Limb (tissue), 2 donors: ENCODE measurements around the gene SFN.
"Not testable (repeated sequence)": the region's sequence is repeated elsewhere in the genome, so short reads cannot be mapped to it uniquely, and the experiment has no call there.

ENCODE experiments used
- DNase-seq, 2 donors: peaks; one replicate each; pipeline ENCODE4 v3.0.0-alpha.2; 2016; ENCODE audit errors: extremely low spot score in 2 of 2

SFN gene

DNA sequence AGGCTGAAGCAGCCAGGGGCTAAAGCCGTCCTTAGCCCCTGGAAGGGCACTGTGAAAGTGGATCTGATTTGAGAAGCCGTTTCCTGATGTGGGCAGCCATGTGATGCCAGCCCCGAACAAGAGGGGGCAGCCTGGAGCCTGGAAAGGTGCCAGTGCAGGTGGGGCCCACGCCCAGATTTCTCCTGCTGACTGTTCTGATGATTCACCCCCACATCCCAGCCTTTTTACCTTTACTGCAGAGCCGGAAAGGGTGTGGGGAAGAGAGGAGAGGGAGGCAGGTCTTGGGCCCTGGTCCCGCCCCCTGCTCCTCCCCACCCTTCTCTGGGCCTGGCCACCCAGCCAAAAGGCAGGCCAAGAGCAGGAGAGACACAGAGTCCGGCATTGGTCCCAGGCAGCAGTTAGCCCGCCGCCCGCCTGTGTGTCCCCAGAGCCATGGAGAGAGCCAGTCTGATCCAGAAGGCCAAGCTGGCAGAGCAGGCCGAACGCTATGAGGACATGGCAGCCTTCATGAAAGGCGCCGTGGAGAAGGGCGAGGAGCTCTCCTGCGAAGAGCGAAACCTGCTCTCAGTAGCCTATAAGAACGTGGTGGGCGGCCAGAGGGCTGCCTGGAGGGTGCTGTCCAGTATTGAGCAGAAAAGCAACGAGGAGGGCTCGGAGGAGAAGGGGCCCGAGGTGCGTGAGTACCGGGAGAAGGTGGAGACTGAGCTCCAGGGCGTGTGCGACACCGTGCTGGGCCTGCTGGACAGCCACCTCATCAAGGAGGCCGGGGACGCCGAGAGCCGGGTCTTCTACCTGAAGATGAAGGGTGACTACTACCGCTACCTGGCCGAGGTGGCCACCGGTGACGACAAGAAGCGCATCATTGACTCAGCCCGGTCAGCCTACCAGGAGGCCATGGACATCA, at the start of gene SFN:
SFN (plus strand) TSS at position 369 of the 904 bp plus-strand sequence; CDS start at position 433, 64 bp downstream.
- DNase-seq = peak in 1 of 2 donors; percentile 46

DNA sequence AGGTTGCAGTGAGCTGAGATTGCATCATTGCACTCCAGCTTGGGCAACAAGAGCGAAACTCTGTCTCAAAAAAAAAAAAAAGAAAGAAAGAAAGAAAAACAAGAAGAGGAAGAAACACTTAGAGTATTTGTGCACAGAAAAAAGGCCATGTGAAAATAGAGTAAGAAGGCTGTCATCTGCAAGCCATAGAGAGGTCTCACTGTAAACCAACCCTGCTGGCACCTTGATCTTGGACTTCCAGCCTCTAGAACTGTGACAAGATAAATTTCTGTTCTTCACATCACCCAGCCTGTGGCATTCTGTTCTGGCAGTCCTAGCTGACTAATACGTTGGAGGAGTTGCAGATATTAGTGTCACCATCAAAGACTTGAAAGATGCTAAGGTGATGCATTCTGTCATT, 48.6 kb upstream of the SFN start:
- no peak for DNase-seq

DNA sequence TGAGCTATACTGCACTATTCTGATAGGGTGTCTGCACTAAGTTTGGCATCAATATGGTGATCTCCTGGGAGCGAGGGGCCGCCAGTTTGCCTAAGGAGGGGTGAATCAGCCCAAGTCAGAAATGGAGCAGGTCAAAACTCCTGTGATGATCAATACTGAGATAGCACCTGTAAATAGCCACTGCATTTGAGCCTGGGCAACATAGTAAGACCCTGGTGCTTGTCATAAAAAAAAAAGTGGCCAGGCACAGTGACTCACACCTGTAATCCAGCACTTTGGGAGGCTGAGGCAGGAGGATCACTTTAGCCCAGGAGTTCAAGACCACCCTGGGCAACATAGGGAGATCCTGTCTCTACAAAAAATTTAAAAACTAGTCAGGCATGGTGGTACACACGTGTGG, 48.1 kb upstream of the SFN start:
- DNase-seq = no peak

DNA sequence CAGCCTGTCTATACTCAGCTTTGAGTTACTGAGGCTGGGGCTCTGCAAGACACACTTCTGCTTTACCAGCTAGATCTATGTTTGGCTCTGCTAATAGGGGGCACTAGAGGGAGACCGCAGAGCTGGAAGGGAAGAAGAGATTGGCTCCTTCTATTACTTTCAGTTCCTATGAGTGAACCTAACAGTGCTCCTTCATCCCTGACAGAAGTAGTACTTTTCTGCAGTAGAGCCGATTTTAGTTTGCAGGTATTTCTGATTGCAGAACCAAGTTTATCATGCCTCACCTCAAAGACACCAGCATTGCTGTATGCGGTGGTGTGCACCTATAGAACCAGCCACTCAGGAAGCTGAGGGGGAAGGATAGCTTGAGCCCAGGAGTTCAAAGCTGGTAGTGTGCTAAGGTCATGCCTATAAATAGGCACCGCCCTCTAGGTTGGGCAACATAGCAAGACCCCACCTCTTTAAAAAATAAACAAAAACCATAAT, 42.1 kb upstream of the SFN start:
- no peak for DNase-seq

DNA sequence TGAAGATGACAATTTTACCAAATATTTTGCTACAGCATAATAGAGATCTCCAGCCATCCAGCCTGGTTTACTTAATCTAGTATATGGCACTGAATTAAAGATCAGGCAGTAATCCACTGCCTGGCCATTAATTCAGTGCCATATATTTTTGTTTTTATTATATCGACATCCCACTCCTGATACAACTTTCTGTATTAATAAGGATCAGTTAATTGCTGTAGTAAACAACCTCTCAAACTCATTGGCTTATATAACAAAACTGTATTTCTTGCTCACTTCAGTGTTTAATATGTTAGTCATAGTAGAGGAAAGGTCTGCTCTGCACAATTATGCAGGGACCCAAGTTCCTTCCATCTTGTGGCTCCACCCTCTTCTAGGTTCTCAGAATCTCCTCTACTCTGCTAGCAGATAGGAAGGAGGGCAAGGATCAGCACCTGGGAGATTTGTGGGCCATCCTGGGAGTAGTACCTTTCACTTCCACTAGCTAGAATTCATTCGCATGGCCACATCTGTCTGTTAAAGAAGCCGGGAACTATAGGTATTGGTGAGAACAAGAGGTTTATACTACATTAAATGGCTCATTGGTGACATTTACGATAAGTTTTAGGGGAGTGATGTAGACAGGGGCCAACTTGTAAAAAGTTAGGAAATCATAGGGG, 40.1 kb upstream of the SFN start:
- no peak for DNase-seq

DNA sequence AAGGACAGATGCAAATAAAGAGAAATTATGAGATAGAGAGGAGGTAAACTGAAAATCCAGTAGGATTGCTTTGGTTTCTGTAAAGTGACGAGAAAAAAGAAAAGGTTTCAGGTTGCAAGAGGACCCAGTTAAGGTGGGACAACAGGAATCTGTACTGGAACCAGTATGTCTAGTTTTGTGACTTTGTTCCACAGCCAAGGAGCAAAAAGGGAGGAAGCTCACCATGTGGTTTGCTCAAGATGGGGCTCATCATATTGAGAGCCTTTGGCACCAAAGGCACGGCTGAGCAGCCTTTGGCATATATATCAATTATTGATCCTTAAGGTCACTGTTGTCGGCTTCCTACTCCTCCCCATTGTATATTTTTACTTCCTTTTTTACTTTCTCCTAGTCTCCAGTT, 38.2 kb upstream of the SFN start:
- no peak for DNase-seq

DNA sequence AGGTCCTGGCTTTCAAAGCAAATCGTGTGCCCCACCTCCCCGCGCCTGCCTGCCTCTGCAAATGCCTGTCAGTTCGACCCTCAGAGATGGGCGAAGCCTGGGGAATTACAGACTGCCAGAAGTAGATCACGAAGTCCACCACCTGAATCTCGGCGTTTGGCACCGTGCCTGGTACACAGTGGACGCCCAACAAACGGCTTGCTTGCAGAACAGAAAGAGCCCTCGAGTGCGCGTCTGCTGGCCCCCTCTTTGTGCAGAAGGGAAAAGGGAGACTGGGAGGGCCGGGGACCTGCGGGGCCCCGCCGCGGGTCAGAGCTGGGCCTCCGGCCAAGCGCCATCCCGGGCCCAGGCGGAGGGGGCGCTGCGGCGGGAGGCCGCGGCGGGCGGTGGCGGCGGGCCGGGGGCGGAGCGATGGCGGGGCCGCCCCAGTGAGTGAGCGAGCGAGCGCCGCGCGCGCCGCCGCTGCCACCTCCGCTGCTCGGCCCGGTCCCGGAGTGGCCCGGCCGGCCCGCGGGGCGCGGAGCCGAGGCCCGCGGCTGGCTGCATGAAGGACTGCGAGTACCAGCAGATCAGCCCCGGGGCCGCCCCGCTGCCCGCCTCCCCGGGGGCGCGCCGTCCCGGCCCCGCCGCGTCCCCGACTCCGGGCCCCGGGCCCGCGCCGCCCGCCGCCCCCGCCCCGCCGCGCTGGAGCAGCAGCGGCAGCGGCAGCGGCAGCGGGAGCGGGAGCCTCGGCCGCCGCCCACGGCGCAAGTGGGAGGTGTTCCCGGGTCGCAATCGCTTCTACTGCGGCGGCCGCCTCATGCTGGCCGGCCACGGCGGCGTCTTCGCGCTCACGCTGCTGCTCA, 36.5 kb upstream of the SFN start, which contains the start of gene ZDHHC18:
ZDHHC18 (plus strand) TSS at position 428 of the 845 bp plus-strand sequence; CDS start at position 545, 117 bp downstream.
- peak; percentile 54 to 88 for DNase-seq

DNA sequence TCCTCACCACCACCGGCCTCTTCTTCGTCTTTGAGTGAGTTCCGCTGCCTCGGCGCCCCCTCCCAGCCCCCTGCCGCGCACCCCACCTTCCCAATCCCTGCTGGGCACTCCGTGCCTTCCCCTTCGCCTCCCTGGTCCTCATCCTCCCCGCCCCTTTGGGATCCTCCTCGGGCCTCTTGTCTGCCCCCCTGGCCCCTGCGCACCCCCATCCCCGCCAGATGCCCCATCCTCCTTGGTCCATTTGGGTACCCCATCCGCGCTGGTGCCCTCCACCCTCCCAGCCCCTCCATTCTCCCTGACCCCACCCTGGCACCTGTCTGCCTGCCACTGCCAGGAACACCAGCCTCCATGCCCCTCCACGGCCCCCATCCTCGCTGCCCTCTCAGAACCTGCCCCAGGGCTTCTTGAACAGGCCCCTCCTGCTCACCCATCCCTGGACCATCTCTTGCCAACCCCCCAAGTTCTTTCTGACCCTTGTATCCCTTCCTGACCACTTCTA, 35.8 kb upstream of the SFN start:
- peak in 1 of 2 donors; percentile 41 for DNase-seq

DNA sequence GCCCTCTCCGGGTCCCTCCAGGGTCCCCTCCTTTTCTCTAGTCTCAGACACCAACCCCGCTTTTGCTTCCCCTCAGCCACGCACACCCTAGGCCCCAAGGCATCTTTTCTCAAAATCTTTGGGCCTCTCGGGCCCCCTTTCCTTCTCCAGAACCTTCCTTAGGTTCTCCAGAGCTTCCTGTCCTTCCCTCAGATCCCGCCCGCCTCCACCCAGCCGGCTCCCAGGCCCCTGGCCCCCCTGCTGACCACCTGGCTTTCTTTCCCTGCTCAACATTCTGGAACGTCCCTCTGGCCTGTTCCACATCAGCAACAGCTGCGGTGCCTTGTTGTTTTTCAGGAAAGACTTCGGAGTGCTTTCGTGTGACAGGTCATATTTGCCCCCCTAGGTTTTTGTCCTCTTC, 35.3 kb upstream of the SFN start:
- peak in 1 of 2 donors; percentile 49 for DNase-seq

DNA sequence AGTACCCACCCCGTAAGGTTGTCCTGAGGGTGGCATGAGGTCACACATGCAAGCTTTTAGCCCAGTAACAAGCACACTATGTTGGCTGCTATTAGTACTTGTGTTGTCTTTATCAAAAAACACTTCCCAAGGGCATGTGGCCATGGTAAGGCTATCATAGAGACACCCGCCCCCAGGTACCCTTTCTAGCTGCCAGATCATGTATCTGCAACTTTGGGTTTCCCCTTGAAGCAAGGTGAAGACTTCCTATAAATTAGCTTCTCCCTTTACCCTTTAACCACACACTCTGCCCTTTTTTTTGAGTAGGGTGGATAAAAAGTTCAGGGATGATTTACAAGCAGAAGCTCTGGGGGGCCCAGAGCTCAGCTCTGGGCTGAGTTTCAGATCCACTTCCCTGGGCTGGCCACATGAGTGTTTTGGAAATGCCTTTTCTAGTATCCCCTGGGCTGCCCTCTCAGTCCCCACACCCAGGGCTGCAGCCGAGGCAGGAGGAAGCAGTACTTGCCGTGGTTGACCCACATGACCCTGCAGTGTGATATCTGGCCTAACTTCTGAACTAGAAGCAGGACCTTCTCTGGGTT, 34.4 kb upstream of the SFN start:
- DNase-seq = no peak

DNA sequence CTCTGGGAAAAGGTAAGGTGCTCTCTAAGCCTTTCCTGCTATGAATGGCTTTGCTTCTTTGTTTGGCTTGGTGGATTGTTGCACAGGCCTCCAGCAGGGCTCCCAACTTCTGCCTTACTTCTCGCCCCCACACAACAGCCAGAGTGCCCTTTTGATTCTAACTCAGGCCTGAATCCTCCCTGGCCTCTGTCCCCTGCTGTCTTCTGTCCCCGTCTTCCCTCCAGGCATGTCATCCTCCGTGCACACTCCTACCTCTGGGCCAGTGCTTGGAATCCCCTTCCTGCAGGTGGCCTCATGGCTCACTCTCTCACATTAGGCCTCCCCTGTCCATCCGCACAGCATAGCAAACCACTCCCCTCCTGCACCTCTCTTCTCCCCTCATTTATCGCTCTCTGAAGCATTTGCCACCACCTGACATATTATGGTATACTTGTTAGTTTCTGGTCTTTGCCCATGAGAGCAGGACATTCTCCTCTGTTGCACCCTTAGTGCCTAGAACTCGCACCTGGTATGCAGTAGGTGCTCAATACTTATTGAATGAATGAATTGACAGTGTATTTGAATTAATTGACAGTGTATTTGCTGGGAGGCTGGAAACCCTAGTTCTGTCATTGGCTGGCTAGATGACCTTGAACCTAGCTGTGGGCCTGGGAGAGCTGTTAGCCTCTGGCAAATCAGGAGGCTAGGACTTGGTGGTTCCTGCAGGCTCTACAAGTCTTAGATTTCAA, 33.6 kb upstream of the SFN start:
- no peak for DNase-seq

DNA sequence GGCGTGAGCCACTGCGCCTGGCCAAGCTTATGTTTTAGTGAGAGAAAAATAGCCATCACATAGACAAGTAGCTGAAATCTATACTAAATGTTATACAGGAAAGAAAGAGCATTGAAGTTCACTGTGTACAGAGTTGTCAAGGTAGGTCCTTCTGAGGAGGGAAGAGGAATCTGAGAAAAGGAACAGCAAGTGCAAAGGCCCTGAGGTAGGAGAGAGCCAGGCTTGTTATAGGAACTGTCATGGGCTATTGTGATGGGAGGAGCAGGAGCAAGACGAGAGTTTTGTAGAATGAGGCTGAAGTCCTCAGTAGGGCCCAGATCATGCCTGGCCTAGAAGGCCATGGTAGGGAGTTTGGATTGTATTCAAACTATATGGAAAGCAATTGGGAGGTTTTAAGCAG, 31.9 kb upstream of the SFN start:
- no peak for DNase-seq

DNA sequence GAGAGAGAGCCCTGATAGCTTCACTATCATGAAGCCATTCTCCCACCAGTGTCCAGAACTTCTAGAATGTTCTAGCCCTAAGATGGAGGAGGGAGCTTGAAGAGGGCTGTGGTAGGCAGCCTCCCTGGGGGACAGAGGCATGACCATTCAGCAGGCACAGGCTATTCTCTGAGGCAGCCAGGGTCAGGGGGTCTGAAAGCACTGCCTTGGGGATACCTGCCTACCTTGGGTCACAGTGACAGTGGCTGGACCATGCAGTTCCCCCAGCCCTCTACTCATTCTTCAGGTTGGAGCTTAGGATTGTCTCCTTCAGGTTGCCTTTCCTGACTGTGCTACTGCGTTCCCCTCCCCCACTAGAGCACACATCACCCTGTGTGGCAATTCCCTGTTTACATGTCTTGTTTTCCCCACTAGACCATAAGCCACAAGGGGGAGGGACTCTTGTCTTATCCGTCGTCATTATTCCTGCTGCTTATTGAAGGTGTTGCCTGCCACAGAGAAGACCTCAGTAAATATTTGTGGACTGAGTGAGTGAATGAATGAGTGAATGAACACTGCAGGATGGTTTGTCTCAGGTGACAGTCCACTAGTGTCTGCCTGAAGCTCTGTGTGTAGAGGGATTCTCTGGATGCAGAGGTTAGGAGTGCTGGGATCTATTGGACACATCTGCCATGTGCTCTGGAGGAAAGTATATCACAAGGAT, 31.3 kb upstream of the SFN start:
- DNase-seq = no peak

DNA sequence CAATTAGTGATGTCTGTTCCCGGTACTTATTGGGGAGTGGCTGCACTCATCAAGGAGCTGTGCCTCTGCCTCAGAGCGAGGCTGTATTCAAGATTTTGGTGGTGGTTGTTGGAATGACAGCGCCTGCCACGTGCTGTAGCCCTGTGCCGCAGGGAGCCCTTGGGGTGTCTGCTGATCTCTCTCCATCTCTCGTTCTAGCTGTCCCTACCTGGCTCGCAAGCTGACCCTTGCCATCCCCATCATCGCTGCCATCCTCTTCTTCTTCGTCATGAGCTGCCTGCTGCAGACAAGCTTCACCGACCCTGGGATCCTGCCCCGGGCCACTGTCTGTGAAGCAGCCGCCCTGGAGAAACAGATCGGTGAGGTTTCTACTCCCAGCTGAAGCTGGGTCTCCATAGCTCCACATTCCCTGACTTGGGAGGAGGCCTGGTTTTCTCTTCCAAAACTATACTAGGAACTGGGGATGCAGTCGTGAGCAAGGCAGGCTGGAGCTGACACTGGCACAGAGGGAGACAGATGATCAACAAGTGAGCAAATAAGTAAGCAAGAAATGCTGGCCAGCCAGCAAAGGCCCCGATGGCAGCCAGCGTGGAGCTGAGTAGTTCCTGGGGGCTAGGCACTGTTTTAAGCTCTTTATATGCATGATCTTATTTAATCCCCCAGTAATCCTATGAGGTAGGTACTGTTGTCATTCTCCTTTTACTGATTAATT, 30.5 kb upstream of the SFN start:
- no peak for DNase-seq

DNA sequence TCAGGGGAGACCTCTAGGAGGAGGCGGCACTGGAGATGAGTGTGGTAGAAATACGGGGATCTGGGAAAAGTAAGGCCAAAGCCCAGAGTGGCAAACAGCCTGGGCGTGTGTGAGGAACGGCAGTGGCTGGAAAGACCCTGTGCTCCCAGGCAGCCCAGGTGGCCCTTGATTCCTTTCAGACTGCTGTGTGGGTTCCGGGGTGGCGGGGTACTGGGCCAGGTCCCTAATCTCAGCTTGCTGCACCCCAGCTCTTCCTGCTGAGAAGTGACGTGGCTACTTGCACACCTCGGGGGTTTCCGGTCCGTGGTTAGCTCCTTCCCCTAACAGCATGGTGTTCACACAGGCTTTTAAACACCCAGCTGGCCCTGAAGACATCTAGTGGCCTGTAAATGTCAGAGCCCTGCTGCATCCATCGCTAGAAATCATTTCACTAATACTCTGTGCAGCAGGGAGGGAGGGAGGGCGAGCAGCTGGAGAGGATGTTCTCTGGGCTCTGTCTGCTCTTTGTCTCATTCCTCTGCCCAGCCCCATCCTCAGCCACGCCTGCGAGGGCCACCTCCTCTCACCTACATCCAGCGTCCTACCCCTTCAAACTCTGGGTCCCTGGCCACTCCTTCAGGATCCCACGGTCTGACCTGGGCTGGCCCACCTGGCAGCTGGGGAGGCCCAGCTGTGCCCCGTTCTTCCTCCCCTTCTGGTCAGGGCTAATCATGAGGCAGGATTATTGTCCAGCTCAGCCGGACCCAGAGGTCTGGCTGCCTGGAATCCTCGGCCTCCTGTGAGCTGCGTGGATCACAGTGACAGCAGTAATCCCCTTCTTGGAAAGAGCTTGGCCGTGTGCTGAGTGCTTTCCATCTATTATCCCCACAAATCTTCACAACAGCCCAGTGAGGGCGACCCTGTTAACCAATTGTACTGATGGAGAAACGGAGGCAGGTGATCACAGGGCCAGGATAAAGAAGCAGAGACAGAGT, 29.2 kb upstream of the SFN start:
- no peak for DNase-seq

DNA sequence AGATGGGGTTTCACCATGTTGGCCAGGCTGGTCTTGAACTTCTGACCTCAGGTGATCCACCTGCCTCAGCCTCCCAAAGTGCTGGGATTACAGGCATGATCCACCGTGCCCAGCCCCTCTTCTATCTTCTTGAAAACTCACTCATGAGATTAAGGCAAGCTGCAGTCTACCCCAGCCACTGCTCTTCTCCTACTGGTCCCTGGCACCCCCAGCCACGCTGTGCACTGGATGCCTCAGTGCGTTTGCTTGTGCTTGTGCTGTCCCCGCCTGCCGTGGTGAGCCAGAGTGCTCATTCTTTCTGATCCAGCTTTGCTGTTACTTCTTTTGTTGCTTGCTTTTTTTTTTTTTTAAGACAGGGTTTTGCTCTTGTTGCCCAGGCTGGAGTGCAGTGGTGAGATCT, 25.3 kb upstream of the SFN start:
- DNase-seq = not testable (repeated sequence)

DNA sequence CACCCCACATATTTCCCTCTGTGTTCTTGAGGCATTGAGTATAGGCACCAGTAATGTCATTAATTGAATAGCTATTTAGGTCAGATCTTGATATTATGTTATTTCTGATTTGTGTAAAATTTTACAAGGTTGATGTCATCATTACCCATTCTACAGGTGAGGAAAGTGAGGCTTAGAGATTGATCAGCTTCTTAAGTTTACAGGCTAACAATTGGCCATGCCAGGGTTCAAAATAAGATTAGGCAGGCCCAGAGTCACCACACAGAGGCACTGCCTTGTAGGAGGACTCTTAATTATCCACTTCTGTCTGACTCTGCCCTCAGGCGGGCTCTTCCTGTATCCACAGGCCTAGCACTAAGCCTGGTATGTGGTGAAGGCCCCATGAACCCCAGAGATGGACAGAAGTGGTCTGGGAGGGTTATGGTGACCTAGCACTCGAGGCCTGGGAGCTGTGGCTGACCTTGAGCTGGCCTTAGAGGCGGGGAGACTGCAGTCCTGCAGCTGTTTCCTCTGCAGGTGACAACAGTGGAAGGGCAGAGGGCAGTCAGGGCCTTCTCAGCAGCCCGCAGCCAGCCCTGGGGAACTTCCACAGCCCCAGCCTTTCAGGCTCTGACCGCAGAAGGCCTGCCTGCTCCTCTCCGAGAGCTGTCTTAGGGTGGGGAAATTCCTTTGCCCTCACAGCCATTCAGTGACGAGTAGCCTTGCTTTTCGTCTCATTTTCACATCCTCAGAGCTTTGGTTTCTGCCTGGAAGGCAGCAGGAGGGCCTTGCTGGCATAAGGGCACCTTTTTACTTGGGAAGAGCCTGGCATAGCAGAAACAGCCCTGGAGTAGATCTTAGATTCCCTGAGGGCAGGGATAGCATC, 24.2 kb upstream of the SFN start:
- no peak for DNase-seq
